Activated gamma-delta T cell treated with anti-CD3 and anti-CD28 coated beads, Interleukin-2, amount 50 U/mL, for 16 hours (primary cell): ENCODE data around the gene OPN1MW3.
"Not testable (repeated sequence)": the region's sequence is repeated elsewhere in the genome, so short reads cannot be mapped to it uniquely, and the experiment has no call there.

ENCODE experiments used
- DNase-seq: peaks from one replicate; pipeline ENCODE4 v3.0.0-alpha.2; 2020; ENCODE audit warnings: low read depth

OPN1MW3 gene

GRCh38 chrX:154257282-154257681, at the start of gene OPN1MW3:
Gene OPN1MW3 (plus strand): TSS chrX:154257582. CDS start chrX:154257620, 38 bp downstream.
- DNase-seq: not testable (repeated sequence)

- DNase-seq: not testable (repeated sequence)
Measured at GRCh38 chrX:154209670-154210418, 47.5 kb upstream of the OPN1MW3 start.

GRCh38 chrX:154211057-154211456, 46.3 kb upstream of the OPN1MW3 start:
- DNase-seq: not testable (repeated sequence)

GRCh38 chrX:154211499-154211898, 45.9 kb upstream of the OPN1MW3 start:
- DNase-seq: not testable (repeated sequence)

- DNase-seq: not testable (repeated sequence)
Measured at GRCh38 chrX:154219456-154219855, 37.9 kb upstream of the OPN1MW3 start, which contains the start of gene OPN1MW2. Gene OPN1MW2 (plus strand): TSS chrX:154219756. CDS start chrX:154219816, 60 bp downstream.

- DNase-seq: not testable (repeated sequence)
Measured at GRCh38 chrX:154225292-154225691, 32.1 kb upstream of the OPN1MW3 start.

GRCh38 chrX:154226706-154227105, 30.7 kb upstream of the OPN1MW3 start:
- not testable (repeated sequence) for DNase-seq

GRCh38 chrX:154231443-154231842, 25.9 kb upstream of the OPN1MW3 start:
- not testable (repeated sequence) for DNase-seq

- not testable (repeated sequence) for DNase-seq
Measured at GRCh38 chrX:154233620-154234019, 23.8 kb upstream of the OPN1MW3 start.

GRCh38 chrX:154238939-154239559, 18.3 kb upstream of the OPN1MW3 start:
- not testable (repeated sequence) for DNase-seq

- not testable (repeated sequence) for DNase-seq
Measured at GRCh38 chrX:154239982-154240503, 17.3 kb upstream of the OPN1MW3 start.

- not testable (repeated sequence) for DNase-seq
Measured at GRCh38 chrX:154247377-154248045, 9.9 kb upstream of the OPN1MW3 start.

- not testable (repeated sequence) for DNase-seq
Measured at GRCh38 chrX:154248076-154248475, 9.3 kb upstream of the OPN1MW3 start.

- DNase-seq: not testable (repeated sequence)
Measured at GRCh38 chrX:154258711-154259110, 1.3 kb downstream of the OPN1MW3 start.

GRCh38 chrX:154263072-154263471, 5.7 kb downstream of the OPN1MW3 start:
- not testable (repeated sequence) for DNase-seq

GRCh38 chrX:154269245-154269644, 11.9 kb downstream of the OPN1MW3 start:
- DNase-seq: not testable (repeated sequence)

GRCh38 chrX:154284489-154285338, 27.3 kb downstream of the OPN1MW3 start:
- not testable (repeated sequence) for DNase-seq

- not testable (repeated sequence) for DNase-seq
Measured at GRCh38 chrX:154286406-154286805, 29.0 kb downstream of the OPN1MW3 start.

GRCh38 chrX:154294791-154295574, 37.6 kb downstream of the OPN1MW3 start, which contains the start of gene TEX28:
Gene TEX28 (minus strand): TSS chrX:154295124. CDS start chrX:154292117, 3,007 bp downstream.
- DNase-seq: no peak

GRCh38 chrX:154295664-154296310, 38.4 kb downstream of the OPN1MW3 start, which contains the start of gene TKTL1:
Gene TKTL1 (plus strand): TSS chrX:154295795. CDS start chrX:154295860, 65 bp downstream.
- no peak for DNase-seq
